NCI-H774 (cell line): ENCODE measurements around the gene KCNK15.
"Not testable (repeated sequence)": the region's sequence is repeated elsewhere in the genome, so short reads cannot be mapped to it uniquely, and the experiment has no call there.

ENCODE experiments used
- DNase-seq: peaks from one replicate; lab custom pipeline; 2025; lab: John Stamatoyannopoulos, UW

KCNK15 gene

GRCh38 chr20:44758247-44759101, 12.8 kb downstream of the KCNK15 start:
- DNase-seq = no peak

- DNase-seq = no peak
Measured at GRCh38 chr20:44759595-44759994, 13.9 kb downstream of the KCNK15 start.

GRCh38 chr20:44761423-44761822, 15.8 kb downstream of the KCNK15 start:
- DNase-seq = no peak

DNA sequence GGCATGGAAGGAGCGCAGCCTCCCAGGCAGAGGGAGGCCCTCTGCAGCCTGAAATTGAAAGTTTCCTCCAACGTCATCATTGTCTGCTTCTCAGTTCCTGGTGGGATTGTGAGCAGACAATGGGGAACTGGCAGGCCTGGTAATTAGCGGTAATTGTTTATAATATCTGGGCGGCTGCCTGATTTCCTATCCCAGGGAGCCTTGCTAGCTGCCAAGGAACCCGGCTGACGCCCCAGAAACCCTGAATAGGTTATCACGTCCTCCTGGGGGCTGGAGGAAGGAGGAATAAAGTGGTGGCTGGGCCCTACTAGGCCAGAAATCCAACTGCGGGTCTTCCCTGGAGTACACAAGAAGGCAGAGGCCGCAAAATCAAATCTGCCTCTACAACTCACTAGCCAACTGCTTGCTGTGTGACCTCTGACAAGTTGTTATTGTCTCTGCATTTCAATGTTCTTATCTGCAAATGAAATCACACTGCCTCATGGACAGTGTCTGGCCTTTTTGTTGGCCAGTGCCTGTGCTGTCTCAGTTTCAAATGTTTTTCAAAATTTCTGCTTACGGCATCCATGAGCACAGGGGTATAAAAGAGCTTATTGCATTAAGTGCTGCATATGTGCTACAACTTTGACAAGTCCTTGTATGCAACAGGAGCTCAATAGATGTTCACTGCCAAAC, 16.9 kb downstream of the KCNK15 start:
- no peak for DNase-seq

DNA sequence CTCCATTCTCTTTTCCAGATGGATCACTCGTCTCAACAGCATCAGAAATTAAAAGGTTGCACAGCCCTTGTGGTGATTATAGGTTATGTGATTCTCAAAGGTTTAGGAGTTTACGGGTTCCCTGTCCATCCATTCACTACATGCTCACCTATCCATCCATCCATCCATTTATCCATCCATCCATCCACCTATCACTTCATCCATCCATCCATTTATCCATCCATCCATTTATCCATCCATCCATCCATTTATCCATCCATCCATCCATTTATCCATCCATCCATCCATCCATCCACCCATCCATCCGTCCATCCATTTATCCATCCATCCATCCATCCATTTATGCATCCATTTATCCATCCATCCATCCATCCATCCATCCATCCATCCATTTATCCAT, 18.1 kb downstream of the KCNK15 start:
- not testable (repeated sequence) for DNase-seq

GRCh38 chr20:44765091-44765490, 19.4 kb downstream of the KCNK15 start:
- DNase-seq = no peak

DNA sequence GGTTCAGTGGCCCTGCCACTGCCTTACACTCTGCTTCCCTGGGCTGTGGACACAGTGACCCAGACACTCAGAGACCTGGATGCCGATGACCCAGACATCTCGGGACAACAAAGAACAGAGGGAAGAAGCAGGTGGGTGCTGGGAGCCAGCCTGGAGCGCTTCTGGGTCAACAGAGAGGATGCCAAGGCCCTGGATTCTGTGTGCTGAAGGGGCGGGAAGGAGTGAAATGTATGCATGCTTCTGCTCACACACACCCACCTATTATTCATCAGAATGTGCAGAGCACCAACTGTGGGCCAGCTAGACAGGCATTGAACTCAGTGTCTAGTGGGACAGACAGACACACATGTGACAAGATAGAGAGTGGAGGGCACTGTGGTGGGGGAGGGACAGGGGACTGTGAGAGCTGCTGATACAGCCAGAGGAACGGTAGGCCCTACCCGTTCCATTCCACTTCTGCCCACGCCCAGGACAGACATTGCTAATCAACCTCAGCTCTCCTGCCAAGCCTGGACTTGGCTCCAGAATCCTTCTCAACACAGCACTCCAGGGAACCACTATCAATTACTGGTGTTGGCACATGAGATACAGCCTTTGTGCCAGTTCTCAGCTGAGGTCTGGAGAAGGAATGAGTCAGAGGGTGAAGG, 20.2 kb downstream of the KCNK15 start:
- no peak for DNase-seq

DNA sequence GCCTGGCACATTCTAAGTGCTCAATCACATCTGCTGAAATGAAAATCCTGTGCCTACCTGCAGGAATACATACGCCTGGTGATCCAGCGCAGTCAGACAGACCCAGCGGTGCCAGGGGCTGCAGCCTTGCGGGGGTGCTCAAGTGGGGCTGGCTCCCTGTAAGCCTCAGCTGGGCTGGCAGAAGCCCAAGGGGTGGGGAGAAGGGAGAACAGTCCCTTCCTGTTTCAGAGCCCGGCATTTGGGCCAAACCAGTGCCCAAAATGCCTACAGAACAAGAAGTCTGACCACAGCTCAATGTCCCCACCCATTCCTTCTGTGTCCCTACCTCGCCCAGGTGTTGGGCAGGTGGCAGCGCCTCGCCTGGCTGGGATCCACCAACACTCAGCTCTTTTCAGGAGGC, 22.6 kb downstream of the KCNK15 start:
- no peak for DNase-seq

DNA sequence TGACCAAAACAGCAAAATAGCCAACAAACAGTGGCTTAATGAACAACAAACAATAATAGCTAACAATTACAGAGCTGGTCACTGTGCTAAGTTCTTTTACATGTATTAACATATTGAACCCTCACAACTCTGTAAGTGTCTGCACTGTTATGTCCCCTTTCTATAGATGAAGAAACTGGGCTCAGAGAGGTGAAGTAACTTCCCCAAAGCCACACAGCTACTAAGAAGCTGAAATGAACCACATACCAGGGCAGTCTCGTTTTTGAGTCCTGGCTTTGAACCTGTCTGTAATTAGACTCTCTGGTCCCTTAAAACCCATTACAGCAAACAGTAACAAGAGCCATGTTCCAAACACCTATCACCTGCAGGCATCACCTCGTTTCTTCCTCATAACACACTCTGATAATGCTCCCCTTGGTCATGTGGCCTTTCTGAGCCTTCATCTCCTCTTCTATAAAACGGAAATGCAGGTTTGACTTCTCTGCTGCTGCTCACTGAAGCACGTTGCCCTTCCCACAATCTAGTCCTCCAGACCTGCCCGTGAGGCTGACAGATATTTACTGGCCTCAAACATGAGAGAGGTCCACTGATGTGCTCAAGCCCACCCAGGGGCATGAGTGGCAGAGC, 23.3 kb downstream of the KCNK15 start:
- DNase-seq = no peak

GRCh38 chr20:44769481-44769863, 23.8 kb downstream of the KCNK15 start:
- no peak for DNase-seq

GRCh38 chr20:44770484-44771171, 25.0 kb downstream of the KCNK15 start:
- no peak for DNase-seq

GRCh38 chr20:44771172-44771535, 25.5 kb downstream of the KCNK15 start:
- DNase-seq = no peak

DNA sequence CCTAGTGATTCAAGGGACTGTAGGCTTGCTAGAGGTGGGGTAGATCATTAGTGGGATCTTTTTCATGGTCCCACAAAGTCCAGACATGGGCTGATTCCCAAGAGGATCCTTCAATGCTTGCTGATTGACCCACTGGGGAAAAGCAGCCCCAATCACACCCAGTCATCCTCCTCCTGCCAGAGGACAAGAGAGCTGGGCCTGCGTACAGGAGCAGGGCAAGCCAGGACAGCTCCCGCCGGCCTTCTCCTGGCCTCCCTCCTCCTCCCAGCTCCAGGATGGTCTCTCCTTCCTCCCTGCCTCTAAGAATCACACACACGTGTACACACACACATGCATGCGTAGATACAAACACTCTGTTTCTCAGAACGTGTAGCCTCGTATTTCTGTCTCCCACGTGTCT, 27.0 kb downstream of the KCNK15 start:
- no peak for DNase-seq

- no peak for DNase-seq
Measured at GRCh38 chr20:44773070-44773829, 27.6 kb downstream of the KCNK15 start.

DNA sequence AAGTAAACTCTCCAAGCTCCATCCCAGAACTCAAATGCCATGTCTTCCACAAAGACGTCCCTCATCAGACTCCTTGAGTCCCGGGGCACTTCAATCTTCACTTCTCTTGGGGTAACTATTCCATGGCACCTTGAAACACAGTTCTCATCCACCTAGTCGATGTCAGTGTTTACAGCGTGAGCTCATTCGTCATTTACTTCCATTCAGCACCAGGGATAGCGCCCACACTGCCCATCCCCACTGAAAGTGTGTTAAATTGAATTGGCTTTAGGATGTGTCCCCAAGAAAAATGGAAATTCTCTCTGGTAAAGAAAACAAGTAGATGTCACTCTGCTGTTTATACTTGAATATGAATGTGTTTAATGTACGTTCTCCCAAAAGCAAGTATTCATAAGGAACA, 31.3 kb downstream of the KCNK15 start:
- DNase-seq = no peak

DNA sequence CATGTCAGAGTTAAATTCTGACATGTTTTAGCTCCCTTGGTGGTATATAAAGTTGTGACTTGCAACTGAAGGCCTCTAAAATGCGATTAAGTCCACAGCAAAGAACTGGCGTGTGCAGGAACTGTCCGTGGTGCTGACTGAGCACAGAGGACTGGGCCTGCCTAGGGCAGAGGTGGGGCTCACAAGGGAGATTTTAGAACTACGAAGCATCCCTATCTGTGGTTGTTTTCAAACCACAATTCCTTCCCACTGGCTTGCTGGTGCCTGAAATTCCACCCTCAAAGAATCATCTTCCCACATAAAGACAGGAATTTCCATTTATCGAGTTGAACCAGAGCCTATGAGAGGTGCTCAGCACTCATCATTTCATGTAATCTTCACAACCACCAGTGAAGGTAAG, 34.6 kb downstream of the KCNK15 start:
- no peak for DNase-seq

DNA sequence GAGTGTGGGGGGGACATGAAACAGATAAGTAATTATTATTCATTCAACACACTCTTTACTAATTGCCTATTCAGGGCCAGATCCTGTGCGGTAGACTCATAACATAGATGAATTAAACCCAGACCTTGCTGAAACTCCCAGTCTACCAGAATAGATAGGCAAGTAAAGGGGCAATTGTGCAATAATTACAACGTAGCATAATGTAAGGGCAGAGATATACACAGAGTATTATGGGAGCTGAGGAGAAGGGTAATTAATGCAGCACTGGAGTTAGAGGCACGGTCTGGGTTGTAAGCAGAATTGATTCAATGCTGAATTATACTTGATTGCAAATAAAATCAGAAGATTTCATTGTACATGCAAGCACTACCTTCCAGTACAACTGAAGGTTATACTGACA, 35.5 kb downstream of the KCNK15 start:
- DNase-seq = no peak

DNA sequence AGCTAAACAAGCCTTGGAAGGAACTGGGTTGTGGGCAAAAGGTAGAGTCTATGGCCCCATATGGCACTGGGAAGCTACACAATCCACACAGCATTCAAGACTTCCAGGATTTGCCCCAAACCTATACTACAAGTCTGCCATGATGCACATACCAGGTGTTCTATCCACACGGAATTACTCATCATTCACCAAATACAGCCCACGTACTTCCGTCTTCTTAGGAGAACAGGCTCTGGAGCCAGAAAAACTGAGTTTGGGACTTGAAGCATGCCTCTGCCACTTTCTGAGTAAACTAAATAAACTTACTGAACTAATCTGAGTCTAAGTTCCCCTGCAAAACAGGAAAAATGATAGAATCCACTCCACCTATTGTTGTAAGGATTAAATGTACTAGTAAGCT, 36.1 kb downstream of the KCNK15 start:
- DNase-seq = no peak

- DNase-seq = no peak
Measured at GRCh38 chr20:44784688-44785087, 39.0 kb downstream of the KCNK15 start.

DNA sequence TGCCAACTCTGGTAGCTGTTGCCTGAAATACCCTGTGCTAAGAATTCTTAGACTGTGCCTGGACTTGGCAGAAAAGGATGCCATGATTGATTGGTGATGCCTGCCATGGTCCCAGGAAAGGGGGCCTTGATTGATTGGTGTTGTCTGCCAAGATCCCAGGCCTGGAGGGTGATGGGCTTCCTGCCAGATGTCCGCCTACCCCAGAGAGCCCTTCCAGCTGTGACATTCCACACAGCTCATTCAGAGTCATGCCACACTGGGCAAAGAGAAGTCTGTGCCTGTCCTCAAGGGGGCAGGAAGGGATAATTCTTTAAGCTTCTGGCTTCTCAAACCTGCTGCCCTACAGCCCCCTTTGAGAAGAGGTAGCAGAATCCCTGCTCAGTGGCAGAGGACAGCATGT, 40.1 kb downstream of the KCNK15 start:
- DNase-seq = no peak

DNA sequence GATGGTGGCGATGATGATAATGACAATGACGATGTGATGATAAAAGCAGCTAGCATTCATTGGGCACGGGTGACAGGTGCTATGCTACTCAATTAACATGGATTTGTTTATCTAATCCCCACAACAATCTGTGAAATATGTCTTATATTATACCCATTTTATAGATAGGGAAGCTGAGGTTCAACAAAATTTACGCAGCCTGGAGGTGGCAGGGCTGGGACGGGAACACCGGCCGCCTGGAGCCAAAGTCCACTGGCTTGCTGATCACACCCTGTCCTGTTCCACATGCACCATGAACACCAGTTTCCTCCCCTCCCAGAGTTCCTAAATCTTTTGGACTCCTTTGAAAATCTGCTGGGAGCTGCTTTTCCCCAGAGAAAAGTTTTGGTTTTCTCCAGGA, 41.6 kb downstream of the KCNK15 start:
- DNase-seq = no peak
